Measurements from ENCODE around the gene TMEFF2.

The TMEFF2 gene

GRCh38 chr2:192005211-192005610 is 189.5 kb downstream of the TMEFF2 start:
- H2AFZ ChIP-seq (ENCODE audit: low read length), result peak overlapping the region; percentile 27
- no peak overlapping the region for H3K4me2 ChIP-seq (ENCODE audit: insufficient read depth, low read length, poor library complexity, severe bottlenecking)
- no peak overlapping the region for H3K4me3 ChIP-seq (ENCODE audit: low read length in 2 of 2)
- H3K9ac ChIP-seq (ENCODE audit: low read depth, low read length, poor library complexity), result no peak overlapping the region
- no peak overlapping the region for H4K91ac ChIP-seq (ENCODE audit: low read depth, low read length, poor library complexity)
- H3K9me3 ChIP-seq (replicated peaks in 1 of 2; ENCODE audit: control insufficient read depth in 2 of 2, insufficient read depth in 1 of 2, low read depth in 1 of 2, low read length in 2 of 2), result no peaks in the 10 kb centered on the region
- H2BK120ac ChIP-seq (ENCODE audit: low read depth, low read length), result no peak overlapping the region
- no peak overlapping the region for H3K27ac ChIP-seq (replicated peaks; ENCODE audit: low read length)
- no peak for DNase-seq (ENCODE audit: low spot score)
- no peak overlapping the region for H2BK15ac ChIP-seq (ENCODE audit: low read length)
- WGBS, 2 donors (ENCODE audit: extremely low coverage in 2 of 2, insufficient read length in 2 of 2, insufficient replicate concordance in 1 of 2), result no CpG with 5 or more reads among the region's 3 CpGs
- no peak overlapping the region for H2AK5ac ChIP-seq (ENCODE audit: low read depth, low read length)
- H4K8ac ChIP-seq (ENCODE audit: low read depth, low read length), result no peak overlapping the region
- peaks cover 5 to 9% of the 10 kb centered on the region in 2 donors for H3K4me1 ChIP-seq (ENCODE audit: control insufficient read depth in 2 of 2, insufficient read depth in 1 of 2, low read depth in 1 of 2, low read length in 2 of 2)
- no peak overlapping the region for H2BK12ac ChIP-seq (ENCODE audit: low read length)
- no peak overlapping the region for H2BK5ac ChIP-seq (ENCODE audit: low read length)
- no peak overlapping the region for H3K4ac ChIP-seq (ENCODE audit: low read length)
- no peaks in the 10 kb centered on the region for H3K79me1 ChIP-seq (ENCODE audit: low read depth, low read length)
- no peak overlapping the region for H3K23ac ChIP-seq (ENCODE audit: low read depth, low read length, poor library complexity)
- no peaks in the 10 kb centered on the region for H3K27me3 ChIP-seq (ENCODE audit: control insufficient read depth in 3 of 3, insufficient read depth in 3 of 3, low read depth in 1 of 3, low read length in 3 of 3)
- no peak overlapping the region for H3K14ac ChIP-seq (ENCODE audit: low read length)
- H3K18ac ChIP-seq (ENCODE audit: low read length), result no peak overlapping the region
- H3K36me3 ChIP-seq (replicated peaks in 1 of 2; ENCODE audit: control insufficient read depth in 2 of 2, insufficient read depth in 2 of 2, low read length in 2 of 2), result no peaks in the 10 kb centered on the region

GRCh38 chr2:192004188-192004963 is 190.4 kb downstream of the TMEFF2 start:
- no peak overlapping the region for H4K8ac ChIP-seq (ENCODE audit: low read depth, low read length)
- H4K91ac ChIP-seq (ENCODE audit: low read depth, low read length, poor library complexity), result no peak overlapping the region
- no peak overlapping the region for H3K4me2 ChIP-seq (ENCODE audit: insufficient read depth, low read length, poor library complexity, severe bottlenecking)
- peak overlapping the region; percentile 31 for H2AFZ ChIP-seq (ENCODE audit: low read length)
- H3K9me3 ChIP-seq (replicated peaks in 1 of 2; ENCODE audit: control insufficient read depth in 2 of 2, insufficient read depth in 1 of 2, low read depth in 1 of 2, low read length in 2 of 2), result no peaks in the 10 kb centered on the region
- no peak overlapping the region for H3K4me3 ChIP-seq (ENCODE audit: low read length in 2 of 2)
- no peak overlapping the region for H3K23ac ChIP-seq (ENCODE audit: low read depth, low read length, poor library complexity)
- no peak overlapping the region for H2BK15ac ChIP-seq (ENCODE audit: low read length)
- no peak overlapping the region for H3K18ac ChIP-seq (ENCODE audit: low read length)
- H3K4ac ChIP-seq (ENCODE audit: low read length), result no peak overlapping the region
- no peak for DNase-seq (ENCODE audit: low spot score)
- no peak overlapping the region for H3K9ac ChIP-seq (ENCODE audit: low read depth, low read length, poor library complexity)
- H2BK5ac ChIP-seq (ENCODE audit: low read length), result no peak overlapping the region
- H2AK5ac ChIP-seq (ENCODE audit: low read depth, low read length), result no peak overlapping the region
- no peak overlapping the region for H2BK12ac ChIP-seq (ENCODE audit: low read length)
- H3K36me3 ChIP-seq (replicated peaks in 1 of 2; ENCODE audit: control insufficient read depth in 2 of 2, insufficient read depth in 2 of 2, low read length in 2 of 2), result no peaks in the 10 kb centered on the region
- H3K27me3 ChIP-seq (ENCODE audit: control insufficient read depth in 3 of 3, insufficient read depth in 3 of 3, low read depth in 1 of 3, low read length in 3 of 3), result no peaks in the 10 kb centered on the region
- no peak overlapping the region for H2BK120ac ChIP-seq (ENCODE audit: low read depth, low read length)
- no peak overlapping the region for H3K27ac ChIP-seq (replicated peaks; ENCODE audit: low read length)
- H3K4me1 ChIP-seq (ENCODE audit: control insufficient read depth in 2 of 2, insufficient read depth in 1 of 2, low read depth in 1 of 2, low read length in 2 of 2), result peaks cover 5 to 9% of the 10 kb centered on the region in 2 donors
- H3K79me1 ChIP-seq (ENCODE audit: low read depth, low read length), result no peaks in the 10 kb centered on the region
- H3K14ac ChIP-seq (ENCODE audit: low read length), result no peak overlapping the region
- 100% methylated on average over 1 of the region's 5 CpGs; no CpG with 5 or more reads in 1 of the 2 donors for WGBS, 2 donors (ENCODE audit: extremely low coverage in 2 of 2, insufficient read length in 2 of 2, insufficient replicate concordance in 1 of 2)

GRCh38 chr2:192002418-192002817 is 192.3 kb downstream of the TMEFF2 start:
- Histone ChIP-seq H3K9ac (ENCODE audit: low read depth, low read length, poor library complexity) (no peak overlapping the region), H3K18ac (ENCODE audit: low read length) (no peak overlapping the region), H2AK5ac (ENCODE audit: low read depth, low read length) (no peak overlapping the region), H2BK120ac (ENCODE audit: low read depth, low read length) (no peak overlapping the region), H3K27me3 (ENCODE audit: control insufficient read depth in 3 of 3, insufficient read depth in 3 of 3, low read depth in 1 of 3, low read length in 3 of 3) (no peaks in the 10 kb centered on the region), H3K27ac (replicated peaks; ENCODE audit: low read length) (no peak overlapping the region), H2AFZ (ENCODE audit: low read length) (no peak overlapping the region), H4K91ac (ENCODE audit: low read depth, low read length, poor library complexity) (no peak overlapping the region), H3K36me3 (replicated peaks in 1 of 2; ENCODE audit: control insufficient read depth in 2 of 2, insufficient read depth in 2 of 2, low read length in 2 of 2) (no peaks in the 10 kb centered on the region), H2BK12ac (ENCODE audit: low read length) (no peak overlapping the region), H3K14ac (ENCODE audit: low read length) (no peak overlapping the region), H3K9me3 (replicated peaks in 1 of 2; ENCODE audit: control insufficient read depth in 2 of 2, insufficient read depth in 1 of 2, low read depth in 1 of 2, low read length in 2 of 2) (no peaks in the 10 kb centered on the region), H3K4me1 (ENCODE audit: control insufficient read depth in 2 of 2, insufficient read depth in 1 of 2, low read depth in 1 of 2, low read length in 2 of 2) (peaks cover 2 to 4% of the 10 kb centered on the region in 2 donors), H3K4me3 (ENCODE audit: low read length in 2 of 2) (no peak overlapping the region), H3K23ac (ENCODE audit: low read depth, low read length, poor library complexity) (no peak overlapping the region), H3K4me2 (ENCODE audit: insufficient read depth, low read length, poor library complexity, severe bottlenecking) (no peak overlapping the region), H3K4ac (ENCODE audit: low read length) (no peak overlapping the region), H2BK5ac (ENCODE audit: low read length) (no peak overlapping the region), H2BK15ac (ENCODE audit: low read length) (no peak overlapping the region), H3K79me1 (ENCODE audit: low read depth, low read length) (no peaks in the 10 kb centered on the region), H4K8ac (ENCODE audit: low read depth, low read length) (no peak overlapping the region)
- WGBS, 2 donors (ENCODE audit: extremely low coverage in 2 of 2, insufficient read length in 2 of 2, insufficient replicate concordance in 1 of 2), result no CpG with 5 or more reads among the region's 8 CpGs
- DNase-seq (ENCODE audit: low spot score), result no peak

GRCh38 chr2:192000196-192000980 is 194.3 kb downstream of the TMEFF2 start:
- Histone ChIP-seq H3K27ac (replicated peaks; ENCODE audit: low read length) (no peak overlapping the region), H3K4ac (ENCODE audit: low read length) (no peak overlapping the region), H2AK5ac (ENCODE audit: low read depth, low read length) (no peak overlapping the region), H4K91ac (ENCODE audit: low read depth, low read length, poor library complexity) (no peak overlapping the region), H3K9me3 (replicated peaks in 1 of 2; ENCODE audit: control insufficient read depth in 2 of 2, insufficient read depth in 1 of 2, low read depth in 1 of 2, low read length in 2 of 2) (no peaks in the 10 kb centered on the region), H3K4me3 (ENCODE audit: low read length in 2 of 2) (no peak overlapping the region), H3K79me1 (ENCODE audit: low read depth, low read length) (no peaks in the 10 kb centered on the region), H2BK12ac (ENCODE audit: low read length) (no peak overlapping the region), H3K27me3 (ENCODE audit: control insufficient read depth in 3 of 3, insufficient read depth in 3 of 3, low read depth in 1 of 3, low read length in 3 of 3) (no peaks in the 10 kb centered on the region), H2BK120ac (ENCODE audit: low read depth, low read length) (no peak overlapping the region), H3K9ac (ENCODE audit: low read depth, low read length, poor library complexity) (no peak overlapping the region), H3K4me2 (ENCODE audit: insufficient read depth, low read length, poor library complexity, severe bottlenecking) (no peak overlapping the region), H2BK15ac (ENCODE audit: low read length) (no peak overlapping the region), H3K36me3 (replicated peaks in 1 of 2; ENCODE audit: control insufficient read depth in 2 of 2, insufficient read depth in 2 of 2, low read length in 2 of 2) (no peaks in the 10 kb centered on the region), H3K4me1 (ENCODE audit: control insufficient read depth in 2 of 2, insufficient read depth in 1 of 2, low read depth in 1 of 2, low read length in 2 of 2) (peaks cover 2 to 4% of the 10 kb centered on the region in 2 donors), H2AFZ (ENCODE audit: low read length) (no peak overlapping the region), H4K8ac (ENCODE audit: low read depth, low read length) (no peak overlapping the region), H3K14ac (ENCODE audit: low read length) (no peak overlapping the region), H3K23ac (ENCODE audit: low read depth, low read length, poor library complexity) (no peak overlapping the region), H3K18ac (ENCODE audit: low read length) (no peak overlapping the region), H2BK5ac (ENCODE audit: low read length) (no peak overlapping the region)
- WGBS, 2 donors (ENCODE audit: extremely low coverage in 2 of 2, insufficient read length in 2 of 2, insufficient replicate concordance in 1 of 2), result no CpG with 5 or more reads among the region's 1 CpG
- DNase-seq (ENCODE audit: low spot score), result no peak

Data from neuronal stem cell (in vitro differentiated cells).